Medulla oblongata (tissue), 1 donor: ENCODE data around the gene TNIK.
A peak's percentile ranks its signal among the peaks of the same experiment; 100 is the strongest.

ENCODE experiments used
- DNase-seq: peaks from one replicate; pipeline ENCODE4 v3.0.0-alpha.2; 2015; ENCODE audit errors: extremely low spot score

Gene TNIK

GRCh38 chr3:171090321-171090720, 369.9 kb downstream of the TNIK start:
- no peak for DNase-seq

DNA sequence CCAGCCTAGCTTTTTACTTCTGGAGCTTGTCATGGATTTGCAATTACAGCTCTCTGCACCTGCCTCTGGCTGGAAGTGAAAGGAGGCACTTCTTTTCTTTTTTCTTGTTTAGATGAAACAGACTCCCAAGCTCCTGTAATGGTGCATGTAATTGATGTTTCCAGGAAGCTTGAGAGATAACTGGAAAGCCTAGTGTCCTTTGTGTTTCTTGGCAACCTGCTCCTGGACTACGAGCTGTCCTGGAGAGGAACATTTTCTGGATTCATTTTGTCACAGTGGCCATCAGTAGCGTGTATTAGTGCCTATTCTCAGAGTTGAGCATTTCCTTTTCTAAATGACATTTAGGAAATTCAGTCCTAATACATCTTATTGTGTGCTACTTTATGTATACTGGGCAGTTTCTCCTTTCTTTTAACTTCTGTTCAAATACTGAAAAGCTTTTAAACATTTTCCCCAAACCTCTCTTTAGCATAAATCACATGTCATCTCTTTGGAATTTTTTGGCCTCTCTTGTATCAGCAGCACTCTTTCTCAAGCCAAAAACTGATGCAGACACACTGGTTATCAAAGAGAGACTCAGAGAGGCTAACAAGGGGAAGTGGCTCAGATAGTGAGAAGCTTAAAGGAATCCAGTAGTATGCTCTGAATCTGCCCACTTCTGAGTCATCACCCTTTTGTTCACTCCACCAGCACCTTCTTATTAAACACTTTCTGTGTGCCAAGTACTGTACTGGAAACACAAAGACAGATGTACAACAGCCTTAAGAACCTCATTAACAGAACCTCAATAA, 371.0 kb downstream of the TNIK start:
- DNase-seq = peak; percentile 21

DNA sequence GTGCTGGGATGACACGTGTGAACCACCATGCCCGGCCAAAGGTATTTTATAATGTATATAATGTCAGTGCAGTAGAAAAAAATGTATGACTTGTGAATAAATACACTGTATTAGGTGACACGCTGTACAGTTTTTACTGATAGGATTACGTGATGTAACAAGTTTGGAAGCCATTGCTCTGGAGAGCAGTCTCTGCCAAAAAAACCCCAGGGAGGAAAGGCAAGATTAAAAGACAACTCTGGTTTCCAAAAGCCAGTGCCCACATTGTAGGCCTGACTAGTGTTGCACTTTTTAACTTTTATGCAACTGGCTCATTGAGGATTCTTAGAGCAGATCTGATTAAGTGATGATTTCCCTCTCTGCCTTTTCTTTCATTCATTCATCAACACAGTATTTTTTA, 371.7 kb downstream of the TNIK start:
- DNase-seq = no peak

GRCh38 chr3:171086914-171087313, 373.3 kb downstream of the TNIK start:
- no peak for DNase-seq

DNA sequence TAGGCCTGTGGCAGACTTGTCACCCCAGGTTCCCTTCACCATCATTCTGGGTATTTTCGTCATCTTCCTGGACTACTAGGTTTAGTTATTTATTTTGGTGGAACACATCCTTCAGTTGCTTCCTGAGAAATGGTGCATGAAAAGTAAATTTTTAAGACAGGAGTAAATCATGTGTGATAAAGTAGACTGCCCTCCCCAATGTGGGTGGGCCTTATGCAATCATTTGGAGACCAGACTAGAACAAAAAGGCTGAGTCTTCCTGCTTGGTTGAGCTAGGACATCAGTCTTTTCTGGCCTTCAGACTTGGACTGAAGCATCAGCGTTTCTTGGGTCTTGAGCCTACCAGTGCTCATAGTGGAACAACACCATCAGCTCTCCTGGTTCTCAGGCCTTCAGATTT, 382.9 kb downstream of the TNIK start:
- no peak for DNase-seq

DNA sequence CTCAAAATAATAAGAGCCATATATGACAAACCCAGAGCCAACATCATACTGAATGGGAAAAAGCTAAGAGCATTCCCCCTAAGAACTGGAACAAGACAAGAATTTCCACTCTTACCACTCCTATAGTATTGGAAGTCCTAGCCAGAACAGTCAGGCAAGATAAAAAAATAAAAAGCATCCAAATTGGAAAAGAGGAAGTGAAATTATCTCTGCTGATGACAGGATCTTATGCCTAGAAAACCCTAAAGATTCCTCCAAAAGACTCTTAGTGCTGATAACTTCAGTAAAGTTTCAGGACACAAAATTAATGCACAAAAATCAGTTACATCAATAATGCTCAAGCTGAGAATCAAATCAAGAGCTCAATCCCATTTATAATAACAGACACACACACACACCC, 387.8 kb downstream of the TNIK start:
- no peak for DNase-seq

GRCh38 chr3:171068658-171069057, 391.5 kb downstream of the TNIK start:
- no peak for DNase-seq

- DNase-seq = no peak
These were observed 394.0 kb downstream of the TNIK start for GRCh38 chr3:171066206-171066605.

GRCh38 chr3:171065732-171066131, 394.5 kb downstream of the TNIK start:
- no peak for DNase-seq

DNA sequence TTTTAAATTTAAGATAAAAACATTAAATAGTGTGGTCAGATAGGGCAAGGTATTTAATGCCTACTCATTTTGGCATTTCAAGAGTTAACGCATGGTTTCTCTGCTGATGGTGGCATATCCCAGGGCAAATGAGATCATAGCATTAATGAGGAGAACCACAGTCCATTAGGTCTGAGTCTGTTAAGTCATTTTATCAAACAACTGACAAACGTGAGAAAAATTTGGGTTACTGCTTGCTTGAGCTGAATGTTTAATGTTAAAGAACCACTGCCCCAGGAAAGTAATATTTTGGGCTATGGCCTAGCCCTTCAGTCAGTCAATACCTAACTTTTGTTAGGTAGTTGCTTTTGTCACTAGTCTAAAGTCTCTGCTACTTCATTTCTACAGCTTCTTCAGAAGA, 395.7 kb downstream of the TNIK start:
- DNase-seq = no peak

DNA sequence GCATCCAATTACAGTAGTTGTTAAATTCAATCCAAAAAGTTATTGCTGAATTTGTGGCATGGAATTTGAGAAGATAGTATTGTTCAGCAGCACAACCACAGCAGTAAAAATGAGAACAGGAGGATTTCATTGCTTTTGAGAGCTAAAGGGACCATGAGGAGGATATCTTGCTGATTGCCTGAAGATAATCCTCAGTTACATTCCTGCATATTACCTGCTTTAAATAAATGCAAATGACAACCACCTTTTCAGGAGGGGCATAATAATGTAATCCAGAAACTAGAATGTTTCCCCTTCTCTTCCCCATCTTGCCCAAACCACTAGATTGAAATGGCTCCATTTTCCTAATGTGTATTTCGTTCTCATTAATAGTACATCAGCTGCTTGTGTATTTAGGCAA, 398.5 kb downstream of the TNIK start:
- no peak for DNase-seq

DNA sequence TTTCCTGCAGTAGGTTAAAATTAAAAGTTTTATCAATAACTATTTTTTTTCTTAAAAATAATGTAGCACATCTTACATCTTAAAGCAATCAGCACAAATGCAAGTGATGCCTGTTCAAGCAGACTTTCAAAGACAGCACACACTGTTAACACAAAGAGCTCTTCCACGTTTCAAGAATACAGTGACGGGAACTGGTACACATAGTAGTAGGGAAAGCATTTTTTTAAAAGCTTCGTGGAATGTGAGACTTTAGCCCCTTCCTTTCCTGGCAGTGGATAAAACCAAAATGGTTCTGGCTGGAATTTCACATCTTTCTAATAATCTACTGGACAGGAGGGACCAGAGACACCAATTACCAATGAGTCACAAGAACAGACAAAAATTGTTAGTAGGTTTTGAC, 400.2 kb downstream of the TNIK start:
- no peak for DNase-seq

- no peak for DNase-seq
These were observed 401.2 kb downstream of the TNIK start for GRCh38 chr3:171058873-171059603.

DNA sequence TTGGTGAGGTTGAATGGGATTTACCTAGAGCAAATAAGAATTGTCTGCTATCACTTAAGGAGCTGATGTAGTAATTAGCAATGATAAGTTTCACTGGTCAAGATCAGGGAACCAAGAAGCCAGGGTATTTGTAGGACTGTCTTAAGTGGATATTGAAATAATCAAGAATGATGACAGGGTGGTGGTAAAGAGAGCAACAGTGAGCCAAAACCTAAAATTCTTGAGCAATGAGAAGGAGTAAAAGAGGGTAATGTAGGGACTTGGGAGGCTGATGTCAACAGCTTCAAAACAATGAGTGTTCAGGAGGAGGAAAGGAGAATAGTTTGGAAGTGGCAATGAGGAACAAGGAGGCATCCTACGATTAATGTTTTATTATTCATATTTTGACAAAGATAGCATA, 402.1 kb downstream of the TNIK start:
- no peak for DNase-seq

DNA sequence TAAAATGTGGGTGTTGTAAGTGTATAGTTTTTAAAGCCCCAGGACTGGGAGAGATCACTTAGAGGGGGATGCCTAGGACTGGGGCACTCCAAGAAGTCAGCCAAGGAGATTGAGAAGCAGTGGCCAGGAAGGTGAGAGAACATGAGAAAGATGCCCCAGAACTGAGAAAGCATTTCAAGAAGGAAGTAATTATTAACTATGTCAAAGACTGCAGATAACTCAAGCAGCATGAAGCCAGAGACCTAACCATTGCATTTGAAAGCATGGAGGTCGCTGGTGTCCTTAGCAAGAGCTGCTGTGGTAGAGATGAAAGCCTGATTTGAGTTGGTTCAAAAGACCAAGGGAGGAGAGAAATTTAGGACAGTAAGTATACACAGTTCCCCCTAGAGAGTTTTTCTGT, 403.1 kb downstream of the TNIK start:
- no peak for DNase-seq

GRCh38 chr3:171056528-171056927, 403.7 kb downstream of the TNIK start:
- no peak for DNase-seq

DNA sequence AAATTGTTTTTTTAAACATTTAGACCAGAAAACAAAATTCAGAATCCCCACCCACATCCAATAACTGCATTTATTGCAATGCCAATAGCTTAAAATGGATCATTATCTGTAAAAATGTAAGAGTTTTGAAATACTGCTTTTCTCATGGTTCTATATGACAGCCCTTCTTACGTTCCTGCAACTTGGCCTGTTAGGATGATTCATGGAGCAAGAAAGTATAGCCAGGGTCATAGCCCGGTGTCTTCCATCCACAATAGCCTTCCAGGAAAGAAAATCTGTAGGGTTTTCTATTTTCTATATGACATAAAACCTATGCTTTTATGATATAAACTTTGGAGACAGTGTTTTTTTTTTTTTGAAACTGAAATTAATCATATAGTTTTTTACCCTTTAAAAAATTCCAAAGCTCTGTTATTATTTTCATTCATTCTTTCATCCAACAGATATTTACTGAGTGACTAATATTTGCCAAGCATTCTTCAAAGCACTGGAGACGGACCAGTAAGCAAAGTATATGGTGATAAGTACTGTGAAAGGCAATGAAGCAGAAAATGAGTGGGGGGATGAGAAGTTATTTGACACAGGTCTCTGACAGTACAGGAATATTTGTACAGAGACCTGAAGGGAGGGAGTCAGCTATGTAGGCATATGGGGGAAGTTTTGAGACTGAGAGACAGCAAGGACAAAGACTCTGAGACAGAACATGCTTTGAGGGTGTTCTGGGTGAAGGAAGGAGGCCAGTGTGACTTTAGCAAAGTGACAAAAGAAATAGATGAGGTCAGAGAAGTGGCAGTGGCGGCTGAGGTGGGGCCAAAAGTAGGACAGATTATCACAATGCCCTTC, 404.6 kb downstream of the TNIK start:
- DNase-seq = no peak

GRCh38 chr3:171054921-171055320, 405.3 kb downstream of the TNIK start:
- DNase-seq = no peak

DNA sequence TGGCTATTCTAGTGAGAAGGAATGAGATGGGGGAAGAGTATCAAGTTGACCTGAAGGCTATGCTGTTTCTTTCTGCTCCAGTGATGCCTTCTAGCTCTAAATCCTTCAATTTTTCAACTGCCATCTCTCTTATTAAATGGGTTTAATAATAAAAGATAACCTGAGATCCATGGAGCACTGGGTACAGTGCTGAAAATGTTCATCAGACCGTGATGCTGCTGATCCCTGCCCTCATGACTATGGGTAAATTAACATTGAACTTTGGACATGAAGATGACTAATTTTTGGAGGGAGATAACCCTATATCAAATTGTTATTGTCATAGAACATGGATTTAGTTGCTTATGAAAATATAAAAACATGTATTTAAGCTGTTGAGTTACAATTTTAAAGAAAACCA, 406.0 kb downstream of the TNIK start:
- DNase-seq = no peak

DNA sequence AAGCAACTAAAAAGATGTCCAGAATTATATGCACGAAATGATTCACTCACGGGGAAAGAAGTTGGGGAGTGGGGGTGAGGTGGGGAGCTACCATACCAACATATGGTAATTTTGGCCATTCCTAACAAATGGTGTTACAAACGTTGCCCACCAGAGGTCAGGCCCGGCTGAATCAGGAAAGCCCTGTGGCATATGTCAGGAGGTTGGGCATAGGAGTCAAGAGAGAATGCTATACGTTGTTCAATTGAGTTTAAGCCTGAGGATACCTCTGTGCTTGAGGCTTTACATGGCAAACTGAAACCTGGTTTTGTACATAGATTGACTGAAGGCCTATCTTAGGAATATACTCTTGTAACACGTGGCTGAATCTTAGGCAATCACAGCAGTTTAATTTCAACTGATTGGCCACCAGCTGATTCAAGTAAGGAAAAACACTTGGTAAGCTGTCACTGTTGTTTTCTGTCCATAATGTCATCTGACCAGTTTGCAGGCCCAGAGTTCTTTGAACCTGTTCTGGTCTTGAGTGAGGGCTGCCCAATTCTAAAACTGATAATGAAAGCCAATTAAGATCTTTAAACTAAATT, 410.3 kb downstream of the TNIK start:
- peak; percentile 75 for DNase-seq

GRCh38 chr3:171046760-171047159, 413.4 kb downstream of the TNIK start:
- no peak for DNase-seq
